HCT116 (cell line): Measurements from ENCODE around the gene SCGB1A1.

ENCODE experiments used
- EZH2phosphoT487 ChIP-seq: fragments of 200-600 bp; IDR thresholded peaks from 2 replicates; pipeline ENCODE4 v1.6.1; 2018; ENCODE audit warnings: antibody characterized with exemption, borderline replicate concordance
- POLR2AphosphoS5 ChIP-seq: IDR thresholded peaks from 2 replicates; pipeline ENCODE4 v1.6.1; 2011; ENCODE audit warnings: mild to moderate bottlenecking, low read depth, low read length, moderate library complexity

GRCh38 chr11:62411524-62411923 is 7.3 kb upstream of the SCGB1A1 start:
- TF ChIP-seq POLR2AphosphoS5 (no peak), EZH2phosphoT487 (no peak)
